ENCODE data around the gene KIFBP.
A peak's percentile ranks its signal among the peaks of the same experiment; 100 is the strongest.

KIFBP gene

DNA sequence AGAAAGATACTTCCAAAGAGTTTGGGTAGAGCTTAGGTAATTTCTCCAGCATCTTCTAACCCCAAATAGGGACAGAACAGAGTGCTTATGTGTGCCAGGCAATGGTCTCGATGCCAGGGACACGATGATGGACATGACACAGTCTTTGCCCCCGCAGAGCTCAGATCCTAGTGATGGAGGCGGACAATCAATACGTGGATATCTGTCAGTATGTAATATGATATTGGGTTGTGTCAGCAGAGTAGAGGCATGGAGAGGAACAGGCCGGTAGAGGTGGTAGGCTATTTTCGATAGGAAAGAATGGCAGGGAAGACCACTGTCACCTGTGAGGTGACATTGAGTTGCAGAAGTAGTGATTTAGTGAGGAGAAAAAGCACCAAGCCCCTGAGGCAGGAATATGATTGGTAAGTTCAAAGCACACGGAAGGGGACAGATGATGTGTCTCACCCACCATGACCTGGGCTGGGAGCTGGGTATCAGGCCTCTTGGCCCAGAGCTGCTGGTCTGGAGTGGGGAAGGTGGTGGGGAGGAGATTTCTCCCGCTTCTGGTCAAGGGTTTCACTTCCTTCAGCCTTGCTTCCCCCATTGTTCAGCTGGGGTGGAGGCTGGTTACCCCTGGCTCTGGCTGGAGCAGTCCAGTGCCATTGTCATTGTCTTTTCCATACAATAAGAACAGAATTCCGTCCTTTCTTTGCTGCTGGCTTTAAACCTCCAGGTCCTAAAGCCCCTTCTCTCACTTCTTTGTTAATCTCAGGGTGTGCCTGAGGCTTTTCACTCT, 63.3 kb downstream of the KIFBP start:
- no peak for DNase-seq (ENCODE audit: low spot score)

DNA sequence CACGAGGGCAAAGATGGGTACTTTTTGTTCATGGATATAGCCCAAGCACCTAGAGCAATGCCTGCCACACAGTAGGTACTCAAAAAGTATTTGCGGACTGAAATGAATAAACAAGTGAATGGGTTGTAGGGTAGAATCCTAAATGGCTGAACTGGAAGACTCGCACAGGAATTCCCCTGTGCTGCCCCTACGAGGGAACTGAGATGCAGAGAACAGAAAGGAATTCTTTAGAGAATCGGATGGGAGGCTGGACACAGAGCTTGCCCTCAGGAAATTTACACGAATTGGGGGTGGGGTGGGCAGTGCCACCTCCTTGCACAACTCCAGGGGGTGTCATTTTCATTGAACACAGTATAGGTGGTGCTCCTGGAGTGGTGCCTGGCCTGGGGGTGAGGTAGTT, 64.1 kb downstream of the KIFBP start:
- DNase-seq (ENCODE audit: low spot score), result no peak

DNA sequence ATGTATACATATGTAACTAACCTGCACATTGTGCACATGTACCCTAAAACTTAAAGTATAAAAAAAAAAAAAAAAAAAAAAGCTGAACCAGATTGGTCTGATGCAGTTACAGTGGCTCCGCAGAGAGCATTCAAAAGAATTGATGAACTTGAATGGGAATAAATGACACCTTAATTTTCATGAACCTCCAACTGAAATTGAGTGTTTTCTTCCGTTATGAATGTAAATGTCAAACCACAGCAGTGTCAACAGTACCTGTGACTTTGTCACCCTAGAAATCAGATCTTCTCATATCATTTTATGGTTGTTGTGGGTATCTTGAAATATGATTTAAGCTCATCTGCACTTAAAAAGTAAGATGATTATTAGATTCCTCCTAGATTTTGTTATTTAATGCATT, 66.6 kb downstream of the KIFBP start:
- DNase-seq (ENCODE audit: low spot score), result no peak

DNA sequence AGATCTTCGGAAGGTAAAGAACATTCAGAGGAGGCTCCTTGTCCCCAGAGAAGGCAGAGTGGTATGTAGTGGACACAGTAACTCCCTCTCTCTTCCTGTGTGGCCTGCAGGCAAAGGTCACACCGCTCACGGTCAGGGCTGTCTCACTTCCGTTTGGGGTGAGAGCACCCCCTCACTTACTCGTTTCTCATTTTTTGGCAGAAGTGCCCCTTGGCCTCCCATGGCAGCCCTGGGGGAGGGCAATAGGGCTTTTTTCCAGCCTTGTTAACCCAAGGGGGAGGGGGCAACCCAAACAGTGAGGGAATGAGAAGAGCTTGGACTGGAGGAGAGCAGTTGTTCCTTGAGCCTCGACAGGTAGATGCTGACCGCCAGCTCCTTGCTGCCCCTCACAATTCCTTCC, 67.5 kb downstream of the KIFBP start:
- peak; percentile 18 for DNase-seq (ENCODE audit: low spot score)

DNA sequence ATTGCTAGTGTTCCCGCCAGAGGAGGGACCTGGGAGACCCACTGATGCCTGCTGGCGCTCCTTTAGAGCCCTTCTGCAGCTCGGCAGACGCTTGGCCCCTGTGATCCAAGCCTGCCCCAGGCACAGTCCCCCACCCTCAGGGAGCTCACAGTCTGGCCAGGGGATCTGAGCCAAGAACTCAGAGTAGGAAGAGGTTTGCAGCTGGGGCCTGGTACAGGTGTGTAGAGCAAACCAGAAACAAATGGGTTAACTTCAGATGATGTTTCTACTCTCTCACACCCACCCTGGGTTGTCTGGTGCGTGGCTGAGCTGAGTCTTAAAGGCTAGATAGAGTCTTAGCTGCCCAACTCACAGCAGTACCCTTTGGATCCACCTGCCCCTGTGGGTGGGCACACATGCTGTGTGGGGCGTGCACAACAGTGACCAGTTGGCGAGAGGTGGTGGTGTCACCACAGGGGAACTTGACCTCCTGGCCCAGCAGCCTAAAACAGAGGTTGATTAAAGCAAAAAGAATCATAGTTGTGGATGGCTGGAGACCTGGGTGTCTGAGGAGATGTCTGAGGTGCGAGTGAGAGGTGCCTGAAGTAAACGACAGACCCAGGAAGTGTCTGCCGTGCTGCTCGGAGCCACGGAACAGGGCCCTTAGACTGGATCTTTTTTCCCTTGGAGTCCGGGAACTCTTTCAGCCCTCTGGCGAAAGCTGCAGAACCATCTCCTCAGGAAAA, 68.1 kb downstream of the KIFBP start:
- peak; percentile 34 for DNase-seq (ENCODE audit: low spot score)

DNA sequence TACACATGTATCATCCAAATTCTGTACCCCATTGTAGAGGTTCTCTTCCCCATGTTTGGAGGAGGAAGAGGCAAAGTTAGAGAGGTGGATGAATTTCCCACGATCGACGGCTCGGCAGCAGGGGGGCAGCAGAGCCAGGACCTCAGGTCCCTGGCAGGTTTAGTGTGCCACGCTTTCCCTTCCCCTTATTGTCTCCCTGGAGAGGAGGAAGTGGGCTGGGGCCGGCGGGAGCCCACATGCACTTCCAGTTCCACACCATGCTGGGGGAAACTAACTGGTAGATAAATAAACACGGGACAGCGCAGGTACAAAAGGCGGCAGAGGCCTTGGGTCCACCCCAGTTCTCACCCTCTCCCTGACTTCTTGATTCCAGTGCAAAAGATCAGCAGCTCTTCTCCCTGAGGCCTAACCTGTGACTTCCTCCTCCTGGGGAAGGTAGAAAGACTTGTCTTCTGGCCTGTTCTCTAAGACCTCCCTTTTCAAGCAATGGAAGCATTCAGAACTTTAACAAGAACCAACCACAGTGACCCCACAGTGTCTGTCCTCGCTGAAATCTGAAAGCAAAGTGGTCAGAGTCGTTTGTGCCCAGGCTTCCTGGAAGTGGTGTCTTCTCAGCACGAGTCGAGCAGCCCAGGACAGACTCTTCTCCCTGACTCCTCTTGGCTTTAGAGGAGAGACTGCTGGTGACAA, 68.8 kb downstream of the KIFBP start:
- no peak for DNase-seq (ENCODE audit: low spot score)

DNA sequence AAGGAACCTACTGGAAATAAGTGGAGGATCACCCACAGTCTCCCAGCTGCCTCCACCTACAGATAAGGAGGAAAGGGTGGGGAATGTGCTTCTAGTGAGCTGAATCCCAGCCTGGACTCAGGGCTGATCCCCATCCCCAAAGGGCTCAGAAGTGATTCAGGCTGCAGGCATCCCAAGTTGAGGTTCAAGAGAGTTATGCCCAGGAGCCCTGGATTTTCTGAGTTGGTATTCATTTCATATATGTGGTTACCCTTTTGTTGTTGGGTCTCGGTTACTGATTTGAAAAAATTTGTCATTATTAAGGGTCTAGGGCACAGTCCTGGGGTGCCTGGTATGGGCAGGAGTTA, 69.3 kb downstream of the KIFBP start:
- peak; percentile 86 for DNase-seq (ENCODE audit: low spot score)

DNA sequence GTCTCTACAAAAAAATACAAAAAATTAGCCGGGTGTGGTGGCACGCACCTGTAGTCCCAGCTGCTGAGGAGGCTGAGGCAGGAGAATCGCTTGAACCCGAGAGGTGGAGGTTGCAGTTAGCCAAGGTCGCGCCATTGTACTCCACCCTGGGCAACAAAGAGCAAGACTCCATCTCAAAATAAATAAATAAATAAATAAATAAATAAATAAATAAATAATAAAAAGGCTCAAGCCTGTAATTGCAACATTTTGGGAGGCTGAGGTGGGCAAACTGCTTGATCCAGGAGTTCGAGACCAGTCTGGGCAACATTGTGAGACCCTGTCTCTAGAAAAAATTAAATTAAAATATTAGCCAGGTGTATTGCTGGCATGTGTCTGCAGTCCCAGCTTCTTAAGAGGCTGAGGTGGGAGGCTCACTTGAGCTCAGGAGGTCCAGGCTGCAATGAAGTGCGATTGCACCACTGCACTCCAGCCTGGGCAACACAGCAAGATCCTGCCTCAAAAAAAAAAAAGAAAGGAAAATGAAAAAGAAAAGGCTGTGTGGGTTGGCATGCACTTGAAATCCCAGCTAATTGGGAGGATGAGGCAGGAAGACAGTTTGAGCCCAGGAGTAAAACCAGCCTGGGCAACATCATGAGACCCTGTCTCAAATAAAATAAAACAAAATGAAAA, 71.7 kb downstream of the KIFBP start:
- no peak for DNase-seq (ENCODE audit: low spot score)

DNA sequence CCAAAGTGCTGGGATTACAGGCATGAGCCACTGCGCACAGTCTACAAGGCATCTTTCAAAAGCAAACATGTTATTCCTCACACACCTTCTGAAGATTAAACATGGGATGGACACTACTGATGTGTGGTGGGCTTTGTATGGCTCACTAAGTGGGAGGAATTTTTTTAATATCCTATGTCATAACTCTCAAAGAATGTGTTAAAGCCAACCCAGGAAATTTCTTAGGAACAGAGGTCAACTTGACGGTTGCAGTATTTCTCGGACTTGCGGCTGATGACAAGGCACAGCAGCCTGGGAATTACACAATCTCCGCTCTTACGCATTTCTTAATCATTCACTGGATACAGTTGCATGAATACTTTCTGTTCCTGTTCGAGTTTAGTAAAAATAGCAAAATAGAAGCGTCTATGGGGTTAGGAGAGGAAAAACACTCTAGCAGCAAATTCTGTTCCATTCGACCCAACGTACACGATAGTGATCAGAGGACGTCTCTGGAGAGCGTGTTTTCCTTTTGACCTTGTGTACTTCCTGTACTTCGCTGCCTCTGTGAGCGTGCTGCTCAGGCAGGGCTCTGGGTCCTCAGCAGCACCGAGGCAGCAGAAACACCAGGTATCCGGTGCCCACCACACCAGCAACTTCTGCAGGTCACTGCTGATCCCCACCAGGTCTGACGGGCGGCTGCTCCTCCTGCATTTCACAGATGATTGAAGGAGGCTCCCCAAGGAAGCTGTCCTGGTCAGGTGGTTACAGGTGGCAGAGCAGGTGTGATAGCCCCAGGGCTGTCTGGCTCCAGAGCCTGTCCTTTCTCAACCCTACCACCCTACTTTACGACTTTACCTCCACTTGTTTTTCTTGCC, 72.9 kb downstream of the KIFBP start:
- peak; percentile 100 for DNase-seq (ENCODE audit: low spot score)

DNA sequence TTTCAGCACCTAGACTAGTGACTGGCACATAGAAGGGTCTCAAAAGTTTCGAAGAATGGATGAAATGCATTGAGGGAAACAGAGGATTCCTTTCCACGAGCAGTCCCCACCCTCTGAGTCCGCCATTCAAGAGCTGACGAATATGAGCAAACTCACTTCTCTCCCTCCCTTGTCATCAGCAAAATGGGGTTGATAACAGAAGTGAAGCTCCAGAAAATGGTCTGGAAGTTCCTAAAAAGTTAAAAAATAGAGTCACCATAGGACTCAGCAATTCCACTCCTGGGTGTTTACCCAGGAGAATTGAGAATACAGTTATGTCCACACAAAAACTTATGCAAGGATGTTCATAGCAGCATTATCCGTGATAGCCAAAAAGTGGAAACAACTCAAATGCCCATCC, 74.3 kb downstream of the KIFBP start:
- no peak for DNase-seq (ENCODE audit: low spot score)

DNA sequence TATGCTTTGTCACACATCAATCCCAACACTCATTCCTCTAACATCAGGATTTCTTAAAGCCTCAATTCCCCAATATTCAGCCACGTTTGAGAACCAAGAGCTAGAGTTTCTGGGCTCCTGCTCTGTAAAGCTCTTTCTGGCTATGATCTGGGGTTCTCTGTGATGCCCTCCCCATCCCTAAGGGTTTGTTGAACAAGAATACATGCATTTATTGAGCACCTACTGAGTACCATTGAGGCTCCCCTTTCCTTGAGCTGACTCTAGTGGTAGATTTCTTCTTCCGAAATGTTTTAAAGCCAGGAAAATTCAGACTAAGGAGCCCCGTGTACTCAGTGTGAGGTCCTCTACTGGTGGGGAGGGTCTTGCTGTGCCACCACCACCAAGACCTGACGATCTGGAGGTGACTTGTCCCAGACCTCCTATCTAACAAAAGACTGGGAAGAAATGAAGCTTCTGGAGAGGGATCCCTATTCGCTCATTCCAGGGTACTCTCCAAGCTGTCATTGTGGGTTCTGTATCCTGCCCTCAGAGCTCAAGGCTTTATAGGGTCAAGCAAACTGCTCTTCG, 76.2 kb downstream of the KIFBP start:
- no peak for DNase-seq (ENCODE audit: low spot score)

DNA sequence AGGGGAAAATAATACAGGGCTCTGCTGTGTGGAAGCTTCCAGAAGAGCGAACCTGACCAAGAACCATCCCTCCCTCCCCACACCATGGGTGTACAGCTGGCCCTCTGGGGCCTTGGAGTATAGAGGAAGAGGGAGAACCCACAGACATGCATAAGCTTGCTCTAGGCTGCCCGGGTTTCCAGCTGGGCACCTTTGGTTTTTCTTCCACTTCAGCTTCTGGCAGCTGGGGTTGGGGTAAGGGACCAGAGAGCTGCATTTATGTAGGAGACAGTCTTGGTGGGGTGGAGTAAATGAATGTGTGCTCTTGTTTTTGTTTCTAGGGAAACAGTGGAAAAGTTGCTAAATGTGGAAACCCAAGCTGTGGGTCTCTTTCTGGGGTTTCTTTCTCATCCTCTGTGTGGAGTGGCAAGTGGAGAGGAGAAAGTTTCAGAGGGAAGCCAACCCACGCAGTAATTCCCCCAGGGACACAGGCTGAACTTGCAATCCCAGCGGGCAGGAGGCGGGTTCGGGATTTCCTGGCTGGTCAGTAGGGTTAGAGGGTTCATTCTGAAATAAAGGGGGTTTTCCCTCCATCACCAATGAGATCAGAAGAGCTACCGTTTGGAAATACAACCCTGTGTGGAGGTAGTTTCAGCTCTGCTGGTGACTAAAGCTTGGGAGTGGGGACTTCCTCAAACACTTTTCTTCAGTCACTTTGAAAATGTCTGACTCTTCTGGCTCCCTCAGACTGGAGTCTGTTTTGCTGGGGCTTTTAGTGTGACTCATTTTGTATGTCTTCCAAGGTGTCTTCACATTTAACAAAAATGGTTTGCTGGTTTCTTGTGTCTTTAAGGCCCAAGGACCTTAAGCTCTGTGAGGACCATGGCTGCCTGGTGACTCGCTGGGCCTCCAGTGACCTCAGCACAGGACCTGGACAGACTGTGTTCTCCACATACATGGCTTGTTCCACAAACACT, 77.1 kb downstream of the KIFBP start:
- DNase-seq (ENCODE audit: low spot score), result peak; percentile 92
